Cardiac fibroblast (primary cell): ENCODE measurements around the gene SLC38A9.
A peak's percentile ranks its signal among the peaks of the same experiment; 100 is the strongest.
"Not testable (repeated sequence)": the region's sequence is repeated elsewhere in the genome, so short reads cannot be mapped to it uniquely, and the experiment has no call there.

ENCODE experiments used
- DNase-seq, 2 donors: peaks; one replicate each; pipeline versions ENCODE4 v3.0.0 to v3.0.0-alpha.2; 2010; ENCODE audit warnings: low read depth in 2 of 2
- H3K4me3 ChIP-seq, 2 donors: replicated peaks in 1 of 2; 1 replicate in 1 of 2; 2 replicates in 1 of 2; pipeline ENCODE4 v1.5.1; 2011; ENCODE audit warnings: low read depth in 2 of 2, low read length in 2 of 2, mild to moderate bottlenecking in 2 of 2, moderate library complexity in 1 of 2
- CTCF ChIP-seq: IDR thresholded peaks from one replicate; pipeline ENCODE4 v1.5.1; 2011; ENCODE audit warnings: low read depth, mild to moderate bottlenecking, low read length, inconsistent platforms

The SLC38A9 gene

GRCh38 chr5:55708732-55709131 lies 3.4 kb downstream of the SLC38A9 start:
- peak in 1 of 2 donors; percentile 54 for DNase-seq
- no peak overlapping the region for H3K4me3 ChIP-seq
- no peak for TF ChIP-seq CTCF

- H3K4me3 ChIP-seq, result no peak overlapping the region
- no peak for TF ChIP-seq CTCF
- no peak for DNase-seq
Observed at GRCh38 chr5:55706230-55706629, 5.9 kb downstream of the SLC38A9 start.

GRCh38 chr5:55702598-55703345 lies 9.4 kb downstream of the SLC38A9 start:
- peak in 1 of 2 donors; percentile 16 for DNase-seq
- H3K4me3 ChIP-seq, result no peak overlapping the region
- no peak for TF ChIP-seq CTCF

GRCh38 chr5:55701462-55702103 lies 10.5 kb downstream of the SLC38A9 start:
- TF ChIP-seq CTCF, result no peak
- H3K4me3 ChIP-seq, result no peak overlapping the region
- no peak for DNase-seq

- TF ChIP-seq CTCF, result no peak
- no peak overlapping the region for H3K4me3 ChIP-seq
- no peak for DNase-seq
Observed at GRCh38 chr5:55700745-55701144, 11.4 kb downstream of the SLC38A9 start.

- no peak for DNase-seq
- no peak for TF ChIP-seq CTCF
- H3K4me3 ChIP-seq, result no peak overlapping the region
Observed at GRCh38 chr5:55699041-55699688, 13.0 kb downstream of the SLC38A9 start.

GRCh38 chr5:55696704-55697103 lies 15.4 kb downstream of the SLC38A9 start:
- not testable (repeated sequence) for DNase-seq, H3K4me3 ChIP-seq
